ENCODE results near the gene TMEM151B.

TMEM151B gene

GRCh38 chr6:44298055-44298803, 28.0 kb downstream of the TMEM151B start:
- Histone ChIP-seq H3K9me3 (replicated peaks; ENCODE audit: insufficient read depth, low read length) (no peaks in the 10 kb centered on the region), H3K4me1 (ENCODE audit: low read length) (no peaks in the 10 kb centered on the region), H3K27ac (ENCODE audit: low read length) (no peak overlapping the region), H3K27me3 (replicated peaks; ENCODE audit: insufficient read depth, low read length) (peaks cover 27% of the 10 kb centered on the region), H3F3A (ENCODE audit: insufficient read depth, low read length) (no peaks in the 10 kb centered on the region), H3K9ac (ENCODE audit: low read length) (no peak overlapping the region), H3K9me2 (replicated peaks; ENCODE audit: insufficient read depth, low read length) (no peaks in the 10 kb centered on the region), H3K79me2 (ENCODE audit: low read length) (no peaks in the 10 kb centered on the region), H2AFZ (ENCODE audit: low read length) (no peak overlapping the region), H3K4me2 (ENCODE audit: low read depth, low read length) (peak overlapping the region; percentile 21; the same call in 1 of the 2 replicates), H4K20me1 (ENCODE audit: insufficient read depth, low read length) (no peaks in the 10 kb centered on the region), H3K4me3 (ENCODE audit: low read length) (no peak overlapping the region), H3K36me3 (replicated peaks; ENCODE audit: insufficient read depth, low read length) (no peaks in the 10 kb centered on the region)
- TF ChIP-seq EZH2 (optimal IDR thresholded peaks at IDR 0.05; ENCODE audit: low read depth, low read length) (no peak), CTCF (IDR thresholded peaks at IDR 0.05; ENCODE audit: low read length) (no peak), EZH2phosphoT487 (IDR thresholded peaks at IDR 0.05; ENCODE audit: low read length) (no peak)
- no peak for DNase-seq

- Histone ChIP-seq H4K20me1 (ENCODE audit: insufficient read depth, low read length) (no peaks in the 10 kb centered on the region), H3K4me1 (ENCODE audit: low read length) (no peaks in the 10 kb centered on the region), H2AFZ (ENCODE audit: low read length) (no peak overlapping the region), H3K79me2 (ENCODE audit: low read length) (no peaks in the 10 kb centered on the region), H3K27me3 (replicated peaks; ENCODE audit: insufficient read depth, low read length) (peaks cover 22% of the 10 kb centered on the region), H3K4me2 (ENCODE audit: low read depth, low read length) (no peak overlapping the region), H3K27ac (ENCODE audit: low read length) (no peak overlapping the region), H3K9me2 (replicated peaks; ENCODE audit: insufficient read depth, low read length) (no peaks in the 10 kb centered on the region), H3K4me3 (ENCODE audit: low read length) (no peak overlapping the region), H3F3A (ENCODE audit: insufficient read depth, low read length) (no peaks in the 10 kb centered on the region), H3K36me3 (replicated peaks; ENCODE audit: insufficient read depth, low read length) (no peaks in the 10 kb centered on the region), H3K9me3 (replicated peaks; ENCODE audit: insufficient read depth, low read length) (no peaks in the 10 kb centered on the region), H3K9ac (ENCODE audit: low read length) (no peak overlapping the region)
- no peak for TF ChIP-seq EZH2phosphoT487 (IDR thresholded peaks at IDR 0.05; ENCODE audit: low read length)
- no peak for TF ChIP-seq EZH2 (optimal IDR thresholded peaks at IDR 0.05; ENCODE audit: low read depth, low read length)
- TF ChIP-seq CTCF (IDR thresholded peaks at IDR 0.05; ENCODE audit: low read length): no peak
- DNase-seq: no peak
These were observed 28.6 kb downstream of the TMEM151B start for GRCh38 chr6:44298864-44299263.

GRCh38 chr6:44300292-44300823, 30.1 kb downstream of the TMEM151B start:
- no peaks in the 10 kb centered on the region for H3K9me2 ChIP-seq (replicated peaks; ENCODE audit: insufficient read depth, low read length)
- H3K36me3 ChIP-seq (replicated peaks; ENCODE audit: insufficient read depth, low read length): no peaks in the 10 kb centered on the region
- no peak overlapping the region for H3K4me3 ChIP-seq (ENCODE audit: low read length)
- H3K4me1 ChIP-seq (ENCODE audit: low read length): no peaks in the 10 kb centered on the region
- no peak overlapping the region for H3K9ac ChIP-seq (ENCODE audit: low read length)
- no peak overlapping the region for H2AFZ ChIP-seq (ENCODE audit: low read length)
- H3K79me2 ChIP-seq (ENCODE audit: low read length): no peaks in the 10 kb centered on the region
- H4K20me1 ChIP-seq (ENCODE audit: insufficient read depth, low read length): no peaks in the 10 kb centered on the region
- no peak for DNase-seq
- no peaks in the 10 kb centered on the region for H3K9me3 ChIP-seq (replicated peaks; ENCODE audit: insufficient read depth, low read length)
- H3K27ac ChIP-seq (ENCODE audit: low read length): no peak overlapping the region
- H3K27me3 ChIP-seq (replicated peaks; ENCODE audit: insufficient read depth, low read length): peaks cover 21% of the 10 kb centered on the region
- H3K4me2 ChIP-seq (ENCODE audit: low read depth, low read length): no peak overlapping the region
- TF ChIP-seq CTCF (IDR thresholded peaks at IDR 0.05; ENCODE audit: low read length) (no peak), EZH2phosphoT487 (IDR thresholded peaks at IDR 0.05; ENCODE audit: low read length) (no peak), EZH2 (optimal IDR thresholded peaks at IDR 0.05; ENCODE audit: low read depth, low read length) (no peak)
- H3F3A ChIP-seq (ENCODE audit: insufficient read depth, low read length): no peaks in the 10 kb centered on the region

All from MM.1S (cell line).